OCI-LY3 (cell line): ENCODE results near the gene ARHGAP22.

Experiments
- H2AFZ ChIP-seq: fragments of 200-600, 300-600 bp; shearing (Covaris generic); 2 replicates; pipeline ENCODE4 v1.6.0; 2014; ENCODE audit warnings: antibody characterized with exemption, low read depth, low read length
- H3K27ac ChIP-seq: fragments of 200-600, 300-600 bp; sonication (generic); 2 replicates; pipeline ENCODE4 v1.5.1; 2014; ENCODE audit warnings: mild to moderate bottlenecking, low read length, moderate library complexity, mixed read lengths
- H3K27me3 ChIP-seq: fragments of 200-600, 300-600 bp; sonication (generic); 2 replicates; pipeline ENCODE4 v1.6.1; 2014; ENCODE audit warnings: low read depth, low read length, mixed read lengths
- H3K36me3 ChIP-seq: fragments of 200-600, 300-600 bp; sonication (generic); replicated peaks from 2 replicates; pipeline ENCODE3; 2014; ENCODE audit warnings: low read depth, low read length, mixed read lengths
- H3K4me1 ChIP-seq: fragments of 300-600, 200-600 bp; sonication (generic); 2 replicates; pipeline ENCODE4 v1.6.1; 2014; ENCODE audit warnings: low read length, mixed read lengths
- H3K4me2 ChIP-seq: fragments of 200-600, 300-600 bp; sonication (generic); 2 replicates; pipeline ENCODE4 v1.6.1; 2014; ENCODE audit warnings: low read length, mixed read lengths
- H3K4me3 ChIP-seq: fragments of 300-600, 200-600 bp; sonication (generic); 2 replicates; pipeline ENCODE4 v1.5.1; 2014; ENCODE audit warnings: antibody characterized with exemption, mild to moderate bottlenecking, low read length, moderate library complexity
- H3K79me2 ChIP-seq: fragments of 300-600, 200-600 bp; shearing (Covaris generic); 2 replicates; pipeline ENCODE4 v1.6.1; 2014; ENCODE audit warnings: mild to moderate bottlenecking, low read length, mixed read lengths
- H3K9ac ChIP-seq: fragments of 300-600, 200-600 bp; shearing (Covaris generic); 2 replicates; pipeline ENCODE4 v1.6.0; 2014; ENCODE audit warnings: mild to moderate bottlenecking, low read length, moderate library complexity
- H3K9me3 ChIP-seq: fragments of 200-600, 300-600 bp; shearing (Covaris generic); 2 replicates; pipeline ENCODE4 v1.6.1; 2014; ENCODE audit warnings: low read length, mixed read lengths; ENCODE audit not compliant: insufficient read depth
- H4K20me1 ChIP-seq: fragments of 200-600, 300-600 bp; sonication (generic); 2 replicates; pipeline ENCODE4 v1.6.1; 2016; ENCODE audit warnings: low read length, mixed read lengths; ENCODE audit not compliant: insufficient read depth
- EZH2phosphoT487 ChIP-seq: fragments of 200-600 bp; shearing (Covaris generic); IDR thresholded peaks from 2 replicates; pipeline ENCODE4 v1.6.1; 2018; ENCODE audit warnings: antibody characterized with exemption, mixed run types, low read depth
- TF ChIP-seq, protein P1 (sequence below): fragments of 200-600, 300-600 bp; sonication (generic); IDR thresholded peaks from 2 replicates; pipeline ENCODE4 v1.5.1; 2014; ENCODE audit warnings: antibody characterized with exemption, low read length, low read depth

The ARHGAP22 gene

DNA sequence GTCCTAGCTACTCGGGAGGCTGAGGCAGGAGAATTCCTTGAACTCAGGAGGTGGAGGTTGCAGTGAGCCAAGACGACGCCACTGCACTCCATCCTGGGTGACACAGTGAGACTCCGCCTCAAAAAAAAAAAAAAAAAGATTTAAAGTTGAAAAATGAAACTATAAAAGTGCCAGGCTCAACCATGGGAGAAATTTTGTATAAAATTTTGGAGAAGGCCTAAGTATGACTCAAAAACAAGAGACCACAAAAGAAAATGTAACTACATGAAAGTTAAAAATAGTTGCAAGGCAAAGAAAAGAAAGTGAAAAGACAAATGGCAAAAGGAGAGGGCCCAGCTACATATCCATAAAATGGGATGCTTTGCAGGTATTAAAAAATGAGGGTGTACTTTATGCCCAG lies 104.1 kb downstream of the ARHGAP22 start:
- H3K9ac ChIP-seq = no peak overlapping the region
- H3K79me2 ChIP-seq = no peaks in the 10 kb centered on the region
- no peaks in the 10 kb centered on the region for H3K36me3 ChIP-seq
- H3K4me1 ChIP-seq = peaks cover 15% of the 10 kb centered on the region
- no peak overlapping the region for H2AFZ ChIP-seq
- no peaks in the 10 kb centered on the region for H4K20me1 ChIP-seq
- H3K27ac ChIP-seq = no peak overlapping the region
- no peaks in the 10 kb centered on the region for H3K9me3 ChIP-seq
- H3K27me3 ChIP-seq = no peaks in the 10 kb centered on the region
- TF ChIP-seq, protein P1, sequence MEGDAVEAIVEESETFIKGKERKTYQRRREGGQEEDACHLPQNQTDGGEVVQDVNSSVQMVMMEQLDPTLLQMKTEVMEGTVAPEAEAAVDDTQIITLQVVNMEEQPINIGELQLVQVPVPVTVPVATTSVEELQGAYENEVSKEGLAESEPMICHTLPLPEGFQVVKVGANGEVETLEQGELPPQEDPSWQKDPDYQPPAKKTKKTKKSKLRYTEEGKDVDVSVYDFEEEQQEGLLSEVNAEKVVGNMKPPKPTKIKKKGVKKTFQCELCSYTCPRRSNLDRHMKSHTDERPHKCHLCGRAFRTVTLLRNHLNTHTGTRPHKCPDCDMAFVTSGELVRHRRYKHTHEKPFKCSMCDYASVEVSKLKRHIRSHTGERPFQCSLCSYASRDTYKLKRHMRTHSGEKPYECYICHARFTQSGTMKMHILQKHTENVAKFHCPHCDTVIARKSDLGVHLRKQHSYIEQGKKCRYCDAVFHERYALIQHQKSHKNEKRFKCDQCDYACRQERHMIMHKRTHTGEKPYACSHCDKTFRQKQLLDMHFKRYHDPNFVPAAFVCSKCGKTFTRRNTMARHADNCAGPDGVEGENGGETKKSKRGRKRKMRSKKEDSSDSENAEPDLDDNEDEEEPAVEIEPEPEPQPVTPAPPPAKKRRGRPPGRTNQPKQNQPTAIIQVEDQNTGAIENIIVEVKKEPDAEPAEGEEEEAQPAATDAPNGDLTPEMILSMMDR = no peak
- no peak for TF ChIP-seq EZH2phosphoT487
- H3K4me3 ChIP-seq = no peak overlapping the region
- H3K4me2 ChIP-seq = no peak overlapping the region

DNA sequence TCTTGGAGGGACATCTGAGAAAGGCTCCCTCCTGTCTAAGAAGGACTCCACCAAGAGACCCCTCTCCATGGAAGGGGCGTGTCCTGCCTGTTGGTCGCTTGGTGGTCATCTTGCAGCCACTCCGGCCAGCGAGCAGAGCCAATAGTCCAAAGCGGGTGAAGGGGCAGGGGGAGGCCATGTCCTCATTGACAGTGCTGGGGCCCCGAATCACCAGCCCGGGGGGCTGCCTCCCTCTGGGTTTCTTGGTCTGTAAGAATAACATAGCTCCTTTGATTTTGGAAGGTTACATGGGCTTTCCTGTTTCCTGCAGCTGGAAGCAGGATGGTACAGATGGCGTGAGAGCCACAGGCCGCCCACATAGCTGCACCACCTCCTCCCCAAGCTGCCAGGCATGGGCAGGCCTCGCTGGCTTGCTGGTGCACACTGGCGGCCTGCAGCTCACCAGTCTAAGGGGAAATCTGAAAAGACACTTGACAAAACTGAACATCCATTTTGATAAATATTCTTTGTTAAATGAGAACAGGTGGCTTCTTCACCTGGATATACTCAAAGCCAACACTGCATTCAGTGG lies 105.8 kb downstream of the ARHGAP22 start:
- no peaks in the 10 kb centered on the region for H3K27me3 ChIP-seq
- no peaks in the 10 kb centered on the region for H3K79me2 ChIP-seq
- H3K4me2 ChIP-seq = no peak overlapping the region
- no peak overlapping the region for H2AFZ ChIP-seq
- no peaks in the 10 kb centered on the region for H3K9me3 ChIP-seq
- no peak overlapping the region for H3K27ac ChIP-seq
- H3K4me1 ChIP-seq = peaks cover 15% of the 10 kb centered on the region
- TF ChIP-seq, protein P1 = no peak
- no peak for TF ChIP-seq EZH2phosphoT487
- no peak overlapping the region for H3K9ac ChIP-seq
- H3K4me3 ChIP-seq = no peak overlapping the region
- no peaks in the 10 kb centered on the region for H4K20me1 ChIP-seq
- H3K36me3 ChIP-seq = no peaks in the 10 kb centered on the region

DNA sequence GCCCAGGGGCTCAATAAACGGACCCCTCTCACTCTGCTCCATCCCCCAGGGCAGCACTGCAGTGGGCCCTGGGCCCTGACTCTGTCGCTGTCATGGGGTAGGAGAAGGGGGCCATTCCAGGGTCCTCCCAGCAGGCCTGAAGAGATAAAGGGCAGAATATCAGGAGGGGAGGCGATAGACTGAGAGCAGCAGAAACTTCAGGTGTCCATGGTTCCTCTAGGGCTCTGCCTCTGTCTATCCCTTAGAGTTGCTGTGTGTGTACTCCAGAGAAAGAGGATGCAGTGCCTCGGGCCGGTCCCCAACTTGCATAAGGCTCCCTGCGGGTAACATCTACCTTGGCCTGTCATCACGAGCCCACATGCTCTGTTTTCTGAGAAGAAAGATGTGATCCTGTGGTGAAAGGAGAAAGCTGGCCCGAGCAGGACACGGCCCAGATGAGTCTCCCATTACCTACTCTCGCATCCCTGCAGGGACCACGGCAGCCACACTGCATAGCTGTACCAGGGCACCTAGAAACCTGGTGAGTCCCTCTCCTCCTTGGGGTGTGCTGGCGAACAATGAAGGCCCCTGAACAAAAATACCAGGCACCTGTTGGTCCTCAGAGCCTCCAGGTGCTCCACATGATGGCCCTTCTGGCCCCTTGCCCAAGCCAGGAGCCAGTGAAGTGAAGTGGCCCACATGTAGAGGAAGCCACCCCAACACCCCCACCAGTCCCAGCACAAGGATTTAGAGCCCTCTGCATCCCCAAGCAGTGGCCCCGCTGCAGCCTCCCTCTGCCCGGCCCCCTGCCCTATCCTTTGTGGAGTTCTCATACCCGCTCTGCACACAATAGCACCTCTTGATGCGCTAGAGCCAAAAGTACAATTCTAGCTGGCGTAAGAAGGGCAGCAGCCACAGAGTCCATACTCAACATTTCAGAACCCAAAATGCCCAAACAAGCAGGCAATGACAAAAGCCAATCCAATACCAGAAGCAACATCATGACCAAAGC lies 106.8 kb downstream of the ARHGAP22 start:
- no peaks in the 10 kb centered on the region for H3K36me3 ChIP-seq
- H3K4me3 ChIP-seq = no peak overlapping the region
- H3K4me1 ChIP-seq = peaks cover 15% of the 10 kb centered on the region
- no peak overlapping the region for H3K27ac ChIP-seq
- no peaks in the 10 kb centered on the region for H3K27me3 ChIP-seq
- no peak overlapping the region for H2AFZ ChIP-seq
- no peaks in the 10 kb centered on the region for H3K79me2 ChIP-seq
- TF ChIP-seq, protein P1 = no peak
- TF ChIP-seq EZH2phosphoT487 = no peak
- no peak overlapping the region for H3K9ac ChIP-seq
- H3K9me3 ChIP-seq = no peaks in the 10 kb centered on the region
- no peak overlapping the region for H3K4me2 ChIP-seq
- H4K20me1 ChIP-seq = no peaks in the 10 kb centered on the region
